Stimulated activated CD4-positive, alpha-beta T cell treated with anti-CD3 and anti-CD28 coated beads, Interleukin-12 subunit alpha, Interleukin-12 subunit beta, amount 100 ng/mL, for 4 hours (primary cell): ENCODE results near the gene TAMM41.
A peak's percentile ranks its signal among the peaks of the same experiment; 100 is the strongest.
"Not testable (repeated sequence)": the region's sequence is repeated elsewhere in the genome, so short reads cannot be mapped to it uniquely, and the experiment has no call there.

Source experiments
- DNase-seq: peaks from one replicate; pipeline ENCODE4 v3.0.0-alpha.2; 2020

TAMM41 gene, protein sequence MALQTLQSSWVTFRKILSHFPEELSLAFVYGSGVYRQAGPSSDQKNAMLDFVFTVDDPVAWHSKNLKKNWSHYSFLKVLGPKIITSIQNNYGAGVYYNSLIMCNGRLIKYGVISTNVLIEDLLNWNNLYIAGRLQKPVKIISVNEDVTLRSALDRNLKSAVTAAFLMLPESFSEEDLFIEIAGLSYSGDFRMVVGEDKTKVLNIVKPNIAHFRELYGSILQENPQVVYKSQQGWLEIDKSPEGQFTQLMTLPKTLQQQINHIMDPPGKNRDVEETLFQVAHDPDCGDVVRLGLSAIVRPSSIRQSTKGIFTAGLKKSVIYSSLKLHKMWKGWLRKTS

DNA sequence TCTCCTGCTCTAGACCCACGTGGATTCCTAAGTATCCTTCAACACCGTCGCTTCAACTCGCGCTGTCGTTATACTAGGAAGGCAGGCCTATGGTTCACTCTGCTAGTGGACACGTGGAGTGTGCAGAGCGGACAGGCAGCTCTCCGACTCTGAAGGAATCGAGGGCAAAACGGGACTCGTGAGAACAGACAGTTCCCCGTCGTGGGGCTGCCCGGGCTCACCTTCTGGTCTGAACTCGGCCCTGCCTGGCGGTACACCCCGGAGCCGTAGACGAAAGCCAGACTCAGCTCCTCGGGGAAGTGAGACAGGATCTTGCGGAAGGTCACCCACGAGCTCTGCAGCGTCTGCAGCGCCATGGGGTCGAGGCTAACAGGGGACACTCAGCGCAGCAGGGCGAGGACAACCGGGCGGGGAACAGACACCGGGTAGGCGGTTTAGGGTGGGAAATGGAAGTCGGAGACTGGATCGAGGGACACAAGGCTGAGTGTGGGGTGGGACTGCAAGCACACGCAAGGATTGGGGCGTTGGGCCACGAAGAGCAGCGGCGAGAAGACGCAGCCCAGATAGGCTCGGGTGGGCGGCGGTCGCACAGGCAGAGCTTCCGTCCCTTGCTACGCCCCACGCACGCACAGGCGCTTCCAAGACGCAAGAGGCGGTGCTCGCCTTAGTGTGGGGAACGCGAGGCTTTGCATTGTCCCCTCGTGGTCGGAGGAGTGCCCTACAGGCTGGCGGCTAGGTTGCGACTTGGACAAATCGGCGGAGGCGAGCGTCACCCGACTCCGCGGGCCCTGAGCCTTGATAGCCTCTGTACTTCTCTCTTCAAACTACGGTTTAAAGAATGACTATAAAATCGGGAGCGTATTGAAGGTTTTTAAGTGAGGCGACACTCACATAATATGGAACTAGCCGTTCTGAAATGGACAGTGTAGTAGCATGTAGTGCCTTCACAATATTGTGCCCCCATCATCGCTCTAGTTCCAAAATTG, at the start of gene TAMM41:
TSS of gene TAMM41 (minus strand) at position 605 of the 986 bp plus-strand sequence. CDS start at position 356, 249 bp downstream.
- DNase-seq, result peak; percentile 84

DNA sequence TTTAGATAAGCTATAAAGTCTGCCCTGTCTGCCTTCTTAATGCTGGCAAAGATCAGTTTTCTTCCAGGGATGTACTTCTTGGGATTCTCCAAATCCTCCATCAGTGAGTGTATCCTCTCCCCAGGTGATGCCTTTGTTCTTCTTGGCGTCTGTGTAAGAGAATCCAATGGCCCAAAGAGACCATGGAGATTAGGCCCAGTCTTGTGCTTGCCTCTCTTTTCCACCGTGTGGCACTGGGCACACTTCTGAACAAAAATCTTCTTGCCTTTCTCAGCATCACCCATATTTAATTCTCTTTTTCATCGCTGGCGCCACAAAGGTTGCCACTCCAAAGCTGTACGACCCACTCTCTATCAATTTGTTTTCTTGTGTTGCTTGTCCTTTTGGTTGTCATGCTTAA, 32.2 kb upstream of the TAMM41 start:
- DNase-seq, result no peak

GRCh38 chr3:11874707-11875106, 28.0 kb upstream of the TAMM41 start:
- not testable (repeated sequence) for DNase-seq

GRCh38 chr3:11863739-11864138, 17.1 kb upstream of the TAMM41 start:
- not testable (repeated sequence) for DNase-seq

DNA sequence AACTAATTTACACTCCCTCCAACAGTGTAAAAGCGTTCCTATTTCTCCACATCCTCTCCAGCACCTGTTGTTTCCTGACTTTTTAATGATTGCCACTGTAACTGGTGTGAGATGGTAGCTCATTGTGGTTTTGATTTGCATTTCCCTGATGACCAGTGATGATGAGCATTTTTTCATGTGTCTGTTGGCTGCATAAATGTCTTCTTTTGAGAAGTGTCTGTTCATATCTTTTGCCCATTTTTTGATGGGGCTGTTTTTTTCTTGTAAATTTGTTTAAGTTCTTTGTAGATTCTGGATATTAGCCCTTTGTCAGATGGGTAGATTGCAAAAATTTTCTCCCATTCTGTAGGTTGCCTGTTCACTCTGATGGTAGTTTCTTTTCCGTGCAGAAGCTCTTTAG, 15.9 kb upstream of the TAMM41 start:
- DNase-seq, result not testable (repeated sequence)

GRCh38 chr3:11862145-11862544, 15.5 kb upstream of the TAMM41 start:
- DNase-seq, result not testable (repeated sequence)

- DNase-seq, result not testable (repeated sequence)
Measured at GRCh38 chr3:11860213-11860612, 13.5 kb upstream of the TAMM41 start.

DNA sequence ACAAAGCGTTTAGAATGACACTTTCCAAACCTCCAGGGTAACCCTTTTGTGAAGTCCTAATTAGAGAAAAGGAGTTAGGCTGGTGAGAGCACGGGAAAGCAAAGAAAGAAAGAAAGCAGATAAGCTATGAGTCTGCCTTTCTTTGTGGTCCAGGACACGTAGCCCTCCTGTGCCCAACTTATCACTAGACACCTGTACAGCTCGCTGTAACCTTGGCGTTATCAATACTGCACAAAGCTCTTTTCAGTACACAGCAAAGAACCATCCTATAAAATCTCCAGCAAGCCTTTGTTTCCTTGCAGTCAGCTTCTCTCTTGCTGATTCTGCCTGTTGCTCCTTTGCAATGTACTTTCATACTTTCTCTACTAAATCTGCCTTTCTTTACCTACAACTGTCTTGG, 6.8 kb upstream of the TAMM41 start:
- no peak for DNase-seq

- DNase-seq, result no peak
Measured at GRCh38 chr3:11850003-11850402, 3.3 kb upstream of the TAMM41 start.

- no peak for DNase-seq
Measured at GRCh38 chr3:11847607-11848006, 922 bp upstream of the TAMM41 start.

GRCh38 chr3:11845651-11846050, 1.0 kb downstream of the TAMM41 start:
- DNase-seq, result no peak

GRCh38 chr3:11844891-11845290, 1.8 kb downstream of the TAMM41 start:
- DNase-seq, result no peak

DNA sequence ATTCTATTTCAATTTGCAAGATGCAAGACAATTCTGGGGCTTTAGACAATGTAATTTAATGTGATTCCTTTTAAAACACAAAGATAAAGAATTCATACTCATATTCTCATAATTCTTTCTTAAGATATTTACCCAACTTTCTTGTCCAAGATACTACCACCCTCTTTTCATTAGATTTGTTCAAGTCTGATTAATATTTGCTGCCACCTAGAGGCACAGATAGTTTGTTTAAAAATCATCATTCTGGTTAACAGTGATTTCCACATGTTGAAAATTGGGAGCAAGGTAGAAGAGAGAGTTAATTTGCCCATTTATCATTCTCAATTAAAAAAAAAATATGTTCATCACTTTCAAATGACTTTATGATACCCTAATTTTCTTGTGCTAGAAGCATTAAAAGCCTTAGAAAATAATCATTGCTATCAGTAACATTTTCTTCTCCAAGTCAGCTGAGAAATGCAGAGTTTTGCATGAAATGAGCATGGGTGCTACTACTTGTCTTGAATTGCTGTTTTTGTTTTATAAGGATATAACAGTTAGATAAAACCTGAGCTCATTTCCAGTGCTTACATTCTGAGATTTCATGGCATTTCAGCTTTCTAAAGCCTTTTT, 11.6 kb downstream of the TAMM41 start:
- DNase-seq, result no peak

GRCh38 chr3:11832981-11833905, 13.4 kb downstream of the TAMM41 start:
- no peak for DNase-seq

DNA sequence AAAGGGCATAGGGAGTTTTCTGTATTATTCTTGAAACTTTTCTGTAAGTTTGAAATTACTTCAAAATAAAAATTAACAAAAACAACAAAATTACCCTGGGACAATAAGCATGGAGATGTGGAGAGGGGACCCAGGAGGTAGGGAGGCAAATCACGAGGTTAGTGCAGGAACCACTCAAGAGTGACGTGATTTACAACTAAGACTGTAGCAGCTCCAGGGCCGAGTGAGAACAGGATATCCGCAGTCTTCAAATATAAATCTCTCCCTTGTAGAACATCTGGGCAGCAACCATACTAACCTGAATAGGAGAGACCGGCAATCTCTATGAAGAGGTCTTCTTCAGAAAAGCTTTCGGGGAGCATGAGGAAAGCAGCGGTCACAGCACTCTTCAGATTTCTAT, 17.3 kb downstream of the TAMM41 start:
- DNase-seq, result no peak

DNA sequence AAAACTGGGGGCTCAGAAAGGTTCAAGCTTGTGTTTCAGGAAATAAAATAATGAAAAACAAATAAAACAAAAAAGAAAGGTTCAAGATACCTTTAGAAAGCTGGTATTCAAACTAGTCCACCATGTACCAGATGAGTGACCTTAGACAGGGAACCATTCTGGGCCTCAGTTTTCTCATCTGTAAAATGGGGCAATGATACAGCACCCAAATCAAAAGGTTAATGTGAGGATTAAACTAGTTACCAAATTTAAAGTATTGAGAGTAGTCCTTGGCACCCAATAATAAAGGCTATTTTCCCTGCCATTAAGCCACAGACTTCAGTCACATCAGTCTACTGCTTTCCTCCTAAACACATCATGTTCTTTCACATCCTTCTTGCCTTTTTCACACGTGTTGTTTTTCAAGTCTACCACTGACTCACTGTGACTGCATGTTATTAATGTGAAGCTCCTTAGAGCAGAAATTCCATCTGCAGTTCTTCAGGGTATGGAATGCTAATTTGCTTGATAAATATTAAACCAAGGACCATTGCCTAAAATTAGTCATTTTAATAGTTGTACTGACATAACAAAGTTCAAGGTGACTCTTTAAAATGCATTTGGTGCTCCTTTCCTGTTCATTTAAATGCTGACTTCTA, 19.9 kb downstream of the TAMM41 start:
- DNase-seq, result no peak

GRCh38 chr3:11825301-11825700, 21.4 kb downstream of the TAMM41 start:
- DNase-seq, result no peak

DNA sequence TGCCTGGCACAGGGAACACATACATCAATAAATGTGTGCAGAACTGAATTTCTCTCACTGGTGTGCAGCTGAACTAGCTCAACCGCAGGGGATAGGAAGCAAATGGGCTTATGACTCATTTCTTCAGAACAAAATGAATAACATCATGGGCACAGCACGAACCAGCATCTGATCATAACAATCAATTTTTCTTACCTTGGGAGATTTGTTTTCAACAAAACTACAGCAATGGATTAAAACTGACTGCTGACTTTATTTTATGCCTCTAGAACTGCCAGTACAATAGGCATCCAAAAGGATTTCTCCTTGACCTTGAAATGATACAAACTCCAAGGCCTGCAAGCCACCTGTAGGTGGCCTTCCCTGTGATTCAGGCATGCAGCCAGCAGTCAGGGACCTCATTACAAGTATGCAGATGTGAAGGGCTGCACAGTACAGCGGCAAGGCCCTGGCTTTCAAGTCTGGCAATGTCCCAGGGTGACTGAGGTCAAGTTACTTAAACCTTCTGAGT, 26.1 kb downstream of the TAMM41 start:
- DNase-seq, result no peak

DNA sequence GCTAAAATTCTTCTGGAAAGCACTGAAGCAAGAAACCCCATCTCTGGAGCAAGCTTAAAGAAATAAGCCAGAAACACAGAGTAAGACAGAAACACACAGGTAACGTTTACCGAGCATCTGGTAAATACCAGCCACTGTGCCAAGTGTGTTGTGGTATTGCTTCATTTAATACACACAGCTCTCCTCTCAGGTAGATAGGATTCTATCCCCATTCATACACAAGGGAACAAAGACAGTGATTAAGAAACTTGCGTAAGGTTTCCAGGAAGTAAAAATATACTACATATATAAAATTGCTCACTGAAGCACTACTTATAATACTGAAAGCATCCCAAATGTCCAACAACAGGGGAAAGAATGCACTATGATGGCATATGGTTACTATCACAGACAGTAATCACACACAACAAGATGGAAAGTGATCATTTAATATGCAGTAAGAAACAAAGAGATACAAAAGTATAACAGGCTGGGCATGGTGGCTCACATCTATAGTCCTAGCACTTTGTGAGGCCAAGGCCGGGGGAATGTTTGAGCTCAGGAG, 27.5 kb downstream of the TAMM41 start:
- no peak for DNase-seq

DNA sequence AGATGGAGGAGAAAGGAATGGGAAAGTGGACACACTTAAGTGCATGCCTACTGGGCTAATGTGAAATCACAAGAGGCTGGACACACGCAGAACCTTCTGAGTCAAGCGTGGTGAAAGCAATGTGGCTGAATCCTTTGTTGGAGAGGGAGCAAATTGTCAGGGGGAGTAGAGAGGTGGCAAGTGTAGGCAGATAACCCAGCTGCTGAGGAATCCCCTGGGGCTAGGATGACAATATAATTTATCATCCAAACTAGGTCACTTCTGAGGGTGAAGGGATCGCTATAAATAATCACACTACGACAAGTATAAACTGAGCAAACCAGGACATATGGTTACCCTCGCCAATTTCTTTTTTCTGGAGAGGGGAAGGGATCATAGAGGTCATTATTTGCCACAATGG, 28.7 kb downstream of the TAMM41 start:
- no peak for DNase-seq

GRCh38 chr3:11815111-11815510, 31.6 kb downstream of the TAMM41 start:
- DNase-seq, result no peak
